ENCODE results near the gene PRPS1L1.

DNA sequence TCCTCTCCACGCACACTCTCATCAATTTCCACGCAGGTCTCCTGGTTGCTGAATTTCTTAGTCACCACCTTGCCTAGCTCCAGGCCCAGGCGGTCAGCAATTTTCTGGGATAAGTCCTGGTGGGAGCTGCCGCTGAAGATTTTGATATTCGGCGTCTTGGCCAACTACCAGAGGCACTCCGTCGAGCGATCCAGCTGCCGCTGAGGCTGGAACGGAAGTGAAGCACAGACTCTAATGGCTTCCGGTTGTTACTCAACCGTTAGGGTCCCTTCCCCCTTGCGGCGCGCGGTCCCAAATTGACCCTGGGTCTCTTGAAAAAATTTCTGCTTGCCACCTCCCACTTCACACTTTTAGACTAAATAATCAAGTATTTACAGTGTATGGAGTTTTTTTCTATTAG, at the start of gene PRPS1L1:
- TF ChIP-seq, protein P1, sequence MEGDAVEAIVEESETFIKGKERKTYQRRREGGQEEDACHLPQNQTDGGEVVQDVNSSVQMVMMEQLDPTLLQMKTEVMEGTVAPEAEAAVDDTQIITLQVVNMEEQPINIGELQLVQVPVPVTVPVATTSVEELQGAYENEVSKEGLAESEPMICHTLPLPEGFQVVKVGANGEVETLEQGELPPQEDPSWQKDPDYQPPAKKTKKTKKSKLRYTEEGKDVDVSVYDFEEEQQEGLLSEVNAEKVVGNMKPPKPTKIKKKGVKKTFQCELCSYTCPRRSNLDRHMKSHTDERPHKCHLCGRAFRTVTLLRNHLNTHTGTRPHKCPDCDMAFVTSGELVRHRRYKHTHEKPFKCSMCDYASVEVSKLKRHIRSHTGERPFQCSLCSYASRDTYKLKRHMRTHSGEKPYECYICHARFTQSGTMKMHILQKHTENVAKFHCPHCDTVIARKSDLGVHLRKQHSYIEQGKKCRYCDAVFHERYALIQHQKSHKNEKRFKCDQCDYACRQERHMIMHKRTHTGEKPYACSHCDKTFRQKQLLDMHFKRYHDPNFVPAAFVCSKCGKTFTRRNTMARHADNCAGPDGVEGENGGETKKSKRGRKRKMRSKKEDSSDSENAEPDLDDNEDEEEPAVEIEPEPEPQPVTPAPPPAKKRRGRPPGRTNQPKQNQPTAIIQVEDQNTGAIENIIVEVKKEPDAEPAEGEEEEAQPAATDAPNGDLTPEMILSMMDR (IDR thresholded peaks at IDR 0.05): no peak
- TF ChIP-seq POLR2A (IDR thresholded peaks at IDR 0.05): no peak

All from tibial nerve (tissue), 3 donors.